Stimulated activated CD8-positive, alpha-beta memory T cell treated with anti-CD3 and anti-CD28 coated beads, Interleukin-12 subunit alpha, Interleukin-12 subunit beta, amount 100 ng/mL, for 24 hours (primary cell): ENCODE measurements around the gene CDH15.
"Not testable (repeated sequence)": the region's sequence is repeated elsewhere in the genome, so short reads cannot be mapped to it uniquely, and the experiment has no call there.

ENCODE experiments used
- DNase-seq: peaks from one replicate; pipeline ENCODE4 v3.0.0-alpha.2; 2020; ENCODE audit errors: extremely low read depth

CDH15 gene

DNA sequence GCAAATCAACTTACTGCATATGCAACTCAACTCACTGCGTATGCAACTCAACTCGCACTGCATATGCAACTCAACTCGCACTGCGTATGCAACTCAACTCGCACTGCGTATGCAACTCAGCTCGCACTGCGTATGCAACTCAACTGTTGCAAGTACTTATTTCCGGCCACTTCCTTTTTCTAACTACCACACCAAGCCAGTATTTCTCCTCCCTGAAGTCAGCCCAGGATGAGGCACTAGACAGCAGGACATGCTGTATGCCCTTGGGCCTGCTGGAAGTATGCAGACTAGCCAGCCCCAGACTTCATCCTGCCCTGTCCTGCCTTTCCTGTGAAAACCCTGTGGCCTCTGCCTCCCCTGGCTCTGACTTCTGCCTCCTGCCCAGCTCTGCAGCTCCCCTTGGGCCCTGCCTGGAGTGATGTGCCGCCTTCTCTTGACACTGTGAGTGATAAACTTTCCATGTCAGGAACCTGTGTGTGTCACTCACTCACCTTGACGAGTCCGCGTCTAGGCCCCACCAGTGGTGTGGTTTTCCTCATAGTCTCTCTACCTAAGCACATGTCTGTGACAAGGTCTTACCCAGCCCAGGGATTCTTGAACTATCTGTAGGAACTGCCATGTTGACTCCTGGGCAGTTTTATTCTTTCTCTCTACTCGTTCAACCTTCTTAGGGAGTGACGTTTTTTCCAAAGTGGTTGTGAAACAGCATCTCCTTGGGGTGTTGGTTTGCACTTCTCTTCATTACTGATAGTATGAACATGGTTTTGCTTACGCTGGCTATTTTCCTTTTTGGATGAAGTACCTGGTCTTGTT lies 62.3 kb downstream of the CDH15 start:
- no peak for DNase-seq

DNA sequence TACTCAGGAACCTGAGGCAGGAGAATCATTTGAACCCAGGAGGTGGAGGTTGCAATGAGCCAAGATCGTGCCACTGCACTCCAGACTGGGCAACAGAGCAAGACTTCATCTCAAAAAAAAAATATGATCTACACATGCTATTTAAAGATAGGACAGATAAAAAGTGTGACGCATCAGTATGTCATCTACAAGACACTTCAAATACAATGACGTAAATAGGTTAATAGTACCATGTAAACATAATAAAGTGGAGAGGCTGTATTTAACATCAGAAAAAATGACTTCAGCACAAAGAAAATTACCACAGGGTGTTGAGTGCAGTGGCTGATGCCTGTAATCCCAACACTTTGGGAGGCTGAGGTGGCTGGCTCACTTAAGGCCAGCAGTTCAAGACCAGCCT lies 66.2 kb downstream of the CDH15 start:
- DNase-seq, result no peak

DNA sequence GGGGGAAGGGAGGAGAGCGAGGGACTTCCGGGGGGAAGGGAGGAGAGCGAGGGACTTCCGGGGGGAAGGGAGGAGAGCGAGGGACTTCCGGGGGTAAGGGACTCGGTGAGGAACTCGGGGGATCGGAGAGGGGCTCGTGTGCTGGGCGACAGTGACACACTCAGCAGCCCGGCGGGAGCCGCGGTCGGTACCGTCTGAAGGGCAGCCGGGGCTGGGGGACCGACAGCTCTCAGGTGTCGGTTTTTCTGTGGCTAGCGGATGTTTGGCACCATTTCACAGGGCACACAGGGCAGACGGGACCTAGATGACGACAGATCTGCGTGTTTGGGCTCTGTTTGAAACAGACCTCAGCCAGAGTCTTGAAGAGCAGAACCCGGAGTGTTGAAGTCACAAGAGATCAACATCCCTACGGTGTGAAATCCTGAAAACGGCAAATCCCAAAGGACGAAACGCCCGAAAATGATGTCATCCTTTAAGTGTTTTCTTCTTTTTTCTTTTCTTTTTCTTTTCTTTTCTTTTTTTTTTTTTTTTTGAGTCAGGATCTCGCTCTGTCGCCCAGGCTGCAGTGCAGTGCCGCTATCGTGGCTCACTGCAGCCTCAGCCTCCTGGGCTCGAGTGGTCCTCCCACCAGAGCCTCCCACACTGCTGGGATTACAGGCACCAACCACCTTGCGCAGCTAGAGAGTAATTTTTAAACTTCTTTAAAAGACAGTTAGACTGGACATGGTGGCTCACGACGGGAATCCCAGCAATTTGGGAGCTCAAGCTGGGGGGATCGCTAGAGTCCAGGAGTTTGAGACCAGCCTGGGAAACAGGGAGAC lies 69.8 kb downstream of the CDH15 start:
- DNase-seq, result peak; percentile 34

DNA sequence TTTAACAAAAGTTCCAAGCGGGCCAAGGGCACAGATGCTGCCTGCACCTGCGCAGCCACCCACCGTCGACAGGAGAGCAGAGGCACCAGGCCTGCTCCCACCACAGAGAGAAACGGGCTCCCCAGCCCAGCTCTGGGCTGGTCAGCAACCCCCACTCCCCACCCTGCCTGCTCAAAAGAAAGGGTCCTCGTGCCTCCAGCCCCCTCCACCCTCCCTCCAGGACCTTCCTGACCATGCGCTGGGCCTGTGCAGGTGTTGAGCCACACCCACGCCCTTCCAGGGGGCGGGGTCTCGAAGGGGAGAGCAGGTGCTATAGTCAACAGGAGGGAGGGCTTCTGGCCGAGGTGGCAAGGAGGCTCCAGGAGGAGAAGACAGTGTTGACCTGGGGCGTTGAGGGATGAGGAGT lies 71.2 kb downstream of the CDH15 start:
- no peak for DNase-seq

DNA sequence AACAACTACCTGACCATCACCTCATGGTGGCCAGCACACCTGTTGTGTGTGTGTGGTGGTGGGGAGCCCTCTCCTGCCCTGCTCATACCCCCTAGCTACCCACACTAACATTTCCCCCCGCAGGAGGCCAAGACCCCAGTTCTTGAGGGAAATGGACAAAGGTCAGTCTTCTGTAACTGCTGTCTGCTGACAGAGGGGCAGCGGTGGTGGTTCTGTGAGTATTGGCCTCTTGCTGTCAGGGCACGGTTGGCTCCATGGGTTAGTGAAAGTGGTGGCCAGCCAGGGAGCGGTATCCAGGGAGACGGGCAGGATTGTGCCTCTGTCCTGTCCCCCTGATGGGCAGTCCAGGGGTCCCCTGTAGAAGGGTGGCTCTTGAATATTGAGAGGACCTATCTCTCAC lies 72.1 kb downstream of the CDH15 start:
- no peak for DNase-seq

DNA sequence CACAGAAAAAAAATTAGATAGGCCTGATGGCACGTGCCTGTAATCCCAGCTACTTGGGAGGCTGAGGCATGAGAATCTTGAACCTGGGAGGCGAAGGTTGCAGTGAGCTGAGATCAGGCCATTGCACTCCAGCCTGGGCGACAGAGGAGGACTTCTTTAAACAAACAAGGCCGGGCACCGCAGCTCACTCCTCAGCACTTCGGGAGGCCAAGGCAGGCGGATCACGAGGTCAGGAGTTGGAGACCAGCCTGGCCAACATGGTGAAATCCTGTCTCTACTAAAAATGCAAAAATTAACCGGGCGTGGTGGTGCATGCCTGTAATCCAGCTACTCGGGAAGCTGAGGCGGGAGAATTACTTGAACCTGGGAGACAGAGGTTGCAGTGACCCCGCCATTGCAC lies 72.7 kb downstream of the CDH15 start:
- DNase-seq, result not testable (repeated sequence)

DNA sequence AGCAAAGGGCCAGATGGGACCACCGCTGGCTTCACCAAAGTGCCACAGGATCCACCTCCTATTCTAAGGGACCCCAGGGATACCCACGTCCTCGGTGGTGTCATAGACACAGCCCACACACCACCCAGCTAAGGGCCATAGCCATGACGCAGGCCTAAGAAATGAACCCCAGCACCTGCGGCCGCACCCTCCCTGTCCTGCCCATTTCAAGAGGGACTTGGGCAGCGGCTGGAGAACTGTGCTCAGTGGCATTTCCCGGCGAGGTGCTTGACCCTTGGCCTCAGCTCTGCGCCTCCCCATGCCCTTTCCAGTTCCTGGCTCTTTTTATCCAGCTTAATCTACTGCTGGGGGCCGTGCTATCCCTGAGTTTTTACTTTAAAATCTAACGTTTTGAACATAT lies 73.2 kb downstream of the CDH15 start:
- no peak for DNase-seq
